A549 (cell line): ENCODE data around the gene UACA.

ENCODE experiments used
- CHD4 ChIP-seq: fragments of 200-600 bp; sonication (generic); IDR thresholded peaks from 2 replicates; pipeline ENCODE4 v1.6.1; 2016; ENCODE audit warnings: antibody characterized with exemption, mild to moderate bottlenecking, borderline replicate concordance
- TF ChIP-seq, protein P1 (sequence below): fragments of >200 bp; sonication (Bioruptor Twin); formaldehyde crosslinking; IDR thresholded peaks from 3 replicates; pipeline ENCODE4 v1.5.1; 2016

DNA sequence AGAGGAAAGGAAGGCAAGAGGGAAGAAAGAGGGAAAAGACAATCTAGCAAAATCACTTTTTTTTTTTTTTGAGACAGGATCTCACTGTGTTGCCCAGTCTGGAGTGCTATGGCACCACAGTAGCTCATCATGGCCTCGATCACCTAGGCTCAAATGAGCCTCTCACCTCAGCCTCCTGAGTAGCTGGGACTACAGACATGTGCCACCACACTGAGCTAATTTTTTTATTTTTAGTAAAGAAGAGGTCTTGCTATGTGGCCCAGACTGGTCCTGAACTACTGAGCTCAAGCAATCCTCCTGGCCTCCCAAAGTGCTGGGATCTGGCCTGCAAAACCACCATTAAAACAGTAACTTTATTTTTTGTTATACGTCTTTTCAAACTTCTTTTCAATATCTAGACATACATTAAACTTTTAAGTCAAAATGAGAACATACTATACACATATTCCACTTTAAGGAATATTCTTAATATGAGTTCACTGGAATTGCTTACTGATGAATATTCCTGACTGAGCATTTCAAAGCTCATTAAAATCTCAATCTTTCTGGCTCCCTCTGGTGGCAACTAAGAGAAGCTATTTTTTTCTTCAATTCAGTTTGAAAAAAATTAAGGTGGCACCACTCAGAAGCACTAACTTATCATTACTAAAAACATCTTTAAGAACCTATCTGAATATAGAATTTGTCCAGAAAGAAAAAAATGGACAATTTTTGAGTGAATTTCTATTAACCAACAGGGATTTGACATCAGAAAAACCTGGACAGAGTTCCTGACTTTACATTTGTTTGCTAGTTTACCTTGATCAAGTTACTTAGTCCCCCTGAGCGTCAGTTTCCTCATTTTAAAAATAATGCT is 40.9 kb downstream of the UACA start:
- TF ChIP-seq, protein P1, sequence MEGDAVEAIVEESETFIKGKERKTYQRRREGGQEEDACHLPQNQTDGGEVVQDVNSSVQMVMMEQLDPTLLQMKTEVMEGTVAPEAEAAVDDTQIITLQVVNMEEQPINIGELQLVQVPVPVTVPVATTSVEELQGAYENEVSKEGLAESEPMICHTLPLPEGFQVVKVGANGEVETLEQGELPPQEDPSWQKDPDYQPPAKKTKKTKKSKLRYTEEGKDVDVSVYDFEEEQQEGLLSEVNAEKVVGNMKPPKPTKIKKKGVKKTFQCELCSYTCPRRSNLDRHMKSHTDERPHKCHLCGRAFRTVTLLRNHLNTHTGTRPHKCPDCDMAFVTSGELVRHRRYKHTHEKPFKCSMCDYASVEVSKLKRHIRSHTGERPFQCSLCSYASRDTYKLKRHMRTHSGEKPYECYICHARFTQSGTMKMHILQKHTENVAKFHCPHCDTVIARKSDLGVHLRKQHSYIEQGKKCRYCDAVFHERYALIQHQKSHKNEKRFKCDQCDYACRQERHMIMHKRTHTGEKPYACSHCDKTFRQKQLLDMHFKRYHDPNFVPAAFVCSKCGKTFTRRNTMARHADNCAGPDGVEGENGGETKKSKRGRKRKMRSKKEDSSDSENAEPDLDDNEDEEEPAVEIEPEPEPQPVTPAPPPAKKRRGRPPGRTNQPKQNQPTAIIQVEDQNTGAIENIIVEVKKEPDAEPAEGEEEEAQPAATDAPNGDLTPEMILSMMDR = peak; percentile 90
- TF ChIP-seq CHD4 = no peak
